Astrocyte (in vitro differentiated cells and primary cell): Measurements from ENCODE around the gene APC2.

Experiments used
- EZH2 ChIP-seq: IDR thresholded peaks from 2 replicates; pipeline ENCODE4 v1.6.1; 2012; ENCODE audit warnings: mild to moderate bottlenecking, low read length, inconsistent platforms; ENCODE audit not compliant: insufficient read depth
- TF ChIP-seq, protein P1 (sequence below): IDR thresholded peaks from 2 replicates; pipeline ENCODE4 v1.5.1; 2011; ENCODE audit warnings: low read depth, mild to moderate bottlenecking, inconsistent platforms, low read length, moderate library complexity; ENCODE audit not compliant: insufficient read depth

DNA sequence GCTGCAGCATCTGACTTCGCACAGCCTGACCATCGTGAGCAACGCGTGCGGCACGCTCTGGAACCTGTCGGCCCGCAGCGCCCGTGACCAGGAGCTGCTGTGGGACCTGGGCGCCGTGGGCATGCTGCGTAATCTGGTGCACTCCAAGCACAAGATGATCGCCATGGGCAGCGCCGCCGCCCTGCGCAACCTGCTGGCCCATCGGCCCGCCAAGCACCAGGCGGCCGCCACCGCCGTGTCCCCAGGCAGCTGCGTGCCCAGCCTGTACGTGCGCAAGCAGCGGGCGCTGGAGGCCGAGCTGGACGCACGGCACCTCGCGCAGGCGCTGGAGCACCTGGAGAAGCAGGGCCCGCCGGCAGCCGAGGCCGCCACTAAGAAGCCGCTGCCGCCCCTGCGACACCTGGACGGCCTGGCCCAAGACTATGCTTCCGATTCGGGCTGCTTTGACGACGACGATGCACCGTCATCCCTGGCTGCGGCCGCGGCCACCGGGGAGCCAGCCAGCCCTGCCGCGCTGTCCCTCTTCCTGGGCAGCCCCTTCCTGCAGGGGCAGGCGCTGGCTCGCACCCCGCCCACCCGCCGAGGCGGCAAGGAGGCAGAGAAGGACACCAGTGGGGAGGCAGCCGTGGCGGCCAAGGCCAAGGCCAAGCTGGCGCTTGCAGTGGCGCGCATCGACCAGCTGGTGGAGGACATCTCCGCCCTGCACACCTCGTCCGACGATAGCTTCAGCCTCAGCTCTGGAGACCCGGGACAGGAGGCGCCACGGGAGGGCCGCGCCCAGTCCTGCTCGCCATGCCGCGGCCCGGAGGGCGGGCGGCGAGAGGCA, 15.5 kb downstream of the APC2 start:
- no peak for TF ChIP-seq EZH2
- TF ChIP-seq, protein P1, sequence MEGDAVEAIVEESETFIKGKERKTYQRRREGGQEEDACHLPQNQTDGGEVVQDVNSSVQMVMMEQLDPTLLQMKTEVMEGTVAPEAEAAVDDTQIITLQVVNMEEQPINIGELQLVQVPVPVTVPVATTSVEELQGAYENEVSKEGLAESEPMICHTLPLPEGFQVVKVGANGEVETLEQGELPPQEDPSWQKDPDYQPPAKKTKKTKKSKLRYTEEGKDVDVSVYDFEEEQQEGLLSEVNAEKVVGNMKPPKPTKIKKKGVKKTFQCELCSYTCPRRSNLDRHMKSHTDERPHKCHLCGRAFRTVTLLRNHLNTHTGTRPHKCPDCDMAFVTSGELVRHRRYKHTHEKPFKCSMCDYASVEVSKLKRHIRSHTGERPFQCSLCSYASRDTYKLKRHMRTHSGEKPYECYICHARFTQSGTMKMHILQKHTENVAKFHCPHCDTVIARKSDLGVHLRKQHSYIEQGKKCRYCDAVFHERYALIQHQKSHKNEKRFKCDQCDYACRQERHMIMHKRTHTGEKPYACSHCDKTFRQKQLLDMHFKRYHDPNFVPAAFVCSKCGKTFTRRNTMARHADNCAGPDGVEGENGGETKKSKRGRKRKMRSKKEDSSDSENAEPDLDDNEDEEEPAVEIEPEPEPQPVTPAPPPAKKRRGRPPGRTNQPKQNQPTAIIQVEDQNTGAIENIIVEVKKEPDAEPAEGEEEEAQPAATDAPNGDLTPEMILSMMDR = no peak
